H9 (cell line): ENCODE data around the gene RBM12. TPM values are rescaled to one million over a fixed set of nuclear protein-coding genes. Genes with fewer than 3 reads are reported as not detected.

Experiments used
- DNase-seq: peaks from one replicate; pipeline ENCODE4 v3.0.0-alpha.2; 2017
- H2AFZ ChIP-seq: one replicate; pipeline ENCODE4 v1.6.1; 2013; ENCODE audit warnings: mild to moderate bottlenecking, low read length, control low read depth, moderate library complexity
- H2AK5ac ChIP-seq: 2 replicates; pipeline ENCODE4 v1.6.1; 2013; ENCODE audit warnings: low read length, control low read depth, mixed read lengths; ENCODE audit not compliant: insufficient read length
- H2BK120ac ChIP-seq: one replicate; pipeline ENCODE4 v1.6.1; 2013; ENCODE audit warnings: low read depth, mild to moderate bottlenecking, low read length, control low read depth, inconsistent platforms; ENCODE audit not compliant: poor library complexity, severe bottlenecking
- H2BK12ac ChIP-seq: 2 replicates; pipeline ENCODE4 v1.6.1; 2013; ENCODE audit warnings: low read length, control low read depth, mixed read lengths, low read depth; ENCODE audit not compliant: insufficient read length
- H2BK15ac ChIP-seq: 2 replicates; pipeline ENCODE4 v1.6.1; 2013; ENCODE audit warnings: low read depth, low read length, control low read depth
- H2BK20ac ChIP-seq: one replicate; pipeline ENCODE4 v1.6.1; 2013; ENCODE audit warnings: low read depth, mild to moderate bottlenecking, low read length, control low read depth, inconsistent platforms; ENCODE audit not compliant: poor library complexity, severe bottlenecking
- H2BK5ac ChIP-seq: 2 replicates; pipeline ENCODE4 v1.6.1; 2013; ENCODE audit warnings: low read length, control low read depth, mixed read lengths; ENCODE audit not compliant: insufficient read length
- H3K14ac ChIP-seq: 2 replicates; pipeline ENCODE4 v1.6.1; 2013; ENCODE audit warnings: low read length, control low read depth; ENCODE audit not compliant: insufficient read depth
- H3K18ac ChIP-seq: 2 replicates; pipeline ENCODE4 v1.6.1; 2013; ENCODE audit warnings: low read depth, mild to moderate bottlenecking, mixed read lengths, low read length, control low read depth; ENCODE audit not compliant: insufficient read length
- H3K23ac ChIP-seq: 2 replicates; pipeline ENCODE4 v1.6.1; 2013; ENCODE audit warnings: low read length, control low read depth, mixed read lengths, low read depth; ENCODE audit not compliant: insufficient read length
- H3K23me2 ChIP-seq: 2 replicates; pipeline ENCODE4 v1.6.1; 2013; ENCODE audit warnings: low read depth, mild to moderate bottlenecking, mixed read lengths, low read length, control low read depth; ENCODE audit not compliant: insufficient read length, poor library complexity, severe bottlenecking
- H3K27ac ChIP-seq: 2 replicates; pipeline ENCODE4 v1.5.1; 2013; ENCODE audit warnings: low read length, control low read depth, mixed read lengths, low read depth; ENCODE audit not compliant: insufficient read length
- H3K27me3 ChIP-seq: 2 replicates; pipeline ENCODE4 v1.6.1; 2013; ENCODE audit warnings: low read length, control low read depth, inconsistent platforms; ENCODE audit not compliant: insufficient read depth
- H3K4ac ChIP-seq: 2 replicates; pipeline ENCODE4 v1.6.1; 2013; ENCODE audit warnings: low read depth, mild to moderate bottlenecking, control low read depth, inconsistent platforms, low read length, moderate library complexity
- H3K4me1 ChIP-seq: 2 replicates; pipeline ENCODE4 v1.6.1; 2013; ENCODE audit warnings: low read length, control low read depth, inconsistent platforms; ENCODE audit not compliant: insufficient read depth
- H3K4me2 ChIP-seq: 2 replicates; pipeline ENCODE4 v1.6.1; 2013; ENCODE audit warnings: low read length, control low read depth, mixed read lengths; ENCODE audit not compliant: insufficient read length, insufficient read depth
- H3K56ac ChIP-seq: 2 replicates; pipeline ENCODE4 v1.6.1; 2013; ENCODE audit warnings: low read depth, mild to moderate bottlenecking, mixed read lengths, low read length, control low read depth; ENCODE audit not compliant: insufficient read length
- H3K79me1 ChIP-seq: 2 replicates; pipeline ENCODE4 v1.6.1; 2013; ENCODE audit warnings: low read depth, mild to moderate bottlenecking, moderate library complexity, low read length, control low read depth, inconsistent platforms; ENCODE audit not compliant: insufficient read depth, poor library complexity, severe bottlenecking
- H3K79me2 ChIP-seq: 2 replicates; pipeline ENCODE4 v1.6.1; 2013; ENCODE audit warnings: low read length, control low read depth, inconsistent platforms; ENCODE audit not compliant: insufficient read depth
- H3K9ac ChIP-seq: 2 replicates; pipeline ENCODE4 v1.6.1; 2013; ENCODE audit warnings: low read length, control low read depth, mixed read lengths; ENCODE audit not compliant: insufficient read length; ENCODE audit errors: extremely low read depth
- H3K9me3 ChIP-seq: one replicate; pipeline ENCODE4 v1.6.1; 2013; ENCODE audit warnings: low read depth, low read length, inconsistent platforms; ENCODE audit not compliant: control insufficient read depth
- H3T11ph ChIP-seq: one replicate; pipeline ENCODE4 v1.6.1; 2013; ENCODE audit warnings: mild to moderate bottlenecking, low read length, control low read depth, inconsistent platforms
- H4K20me1 ChIP-seq: one replicate; pipeline ENCODE4 v1.6.1; 2013; ENCODE audit not compliant: control insufficient read depth, insufficient read length, insufficient read depth
- H4K5ac ChIP-seq: 2 replicates; pipeline ENCODE4 v1.6.1; 2013; ENCODE audit warnings: low read depth, mild to moderate bottlenecking, mixed read lengths, low read length, control low read depth; ENCODE audit not compliant: insufficient read length
- H4K8ac ChIP-seq: replicated peaks from 2 replicates; pipeline ENCODE4 v1.6.1; 2013; ENCODE audit warnings: low read length, control low read depth, mixed read lengths, low read depth; ENCODE audit not compliant: insufficient read length
- H4K91ac ChIP-seq: 2 replicates; pipeline ENCODE4 v1.6.1; 2013; ENCODE audit warnings: low read depth, mild to moderate bottlenecking, moderate library complexity, mixed read lengths, low read length, control low read depth; ENCODE audit not compliant: insufficient read length
- H3K27ac Mint-ChIP-seq, 3 experiments: 2 replicates in 2 of 3; 3 replicates in 1 of 3; pipeline ENCODE4 v1.8.0; 2020 to 2021; ENCODE audit warnings: mixed read lengths in 3 of 3, mild to moderate bottlenecking in 1 of 3, moderate library complexity in 1 of 3
- H3K27me3 Mint-ChIP-seq: 2 replicates; pipeline ENCODE4 v1.8.0; 2021; ENCODE audit warnings: low read depth, mild to moderate bottlenecking, moderate library complexity, mixed read lengths
- H3K36me3 Mint-ChIP-seq, 3 experiments: 2 replicates in 2 of 3; 3 replicates in 1 of 3; pipeline ENCODE4 v1.8.0; 2020 to 2021; ENCODE audit warnings: low read depth in 3 of 3, mixed read lengths in 3 of 3; ENCODE audit not compliant: insufficient read depth in 1 of 3
- H3K4me1 Mint-ChIP-seq, 2 experiments: 2 replicates each; pipeline ENCODE4 v1.8.0; 2020; ENCODE audit warnings: mixed read lengths in 2 of 2
- H3K4me3 Mint-ChIP-seq, 2 experiments: 2 replicates in 1 of 2; 3 replicates in 1 of 2; pipeline ENCODE4 v1.8.0; 2020 to 2021; ENCODE audit warnings: mild to moderate bottlenecking in 2 of 2, mixed read lengths in 2 of 2, moderate library complexity in 1 of 2
- H3K9me3 Mint-ChIP-seq, 2 experiments: 2 replicates in 1 of 2; 3 replicates in 1 of 2; pipeline ENCODE4 v1.8.0; 2020; ENCODE audit warnings: mild to moderate bottlenecking in 2 of 2, mixed read lengths in 2 of 2, moderate library complexity in 1 of 2
- CTCF ChIP-seq: fragments of 200-600 bp; sonication (generic); conservative IDR thresholded peaks from 3 replicates; pipeline ENCODE4 v1.8.0; 2021; ENCODE audit warnings: antibody characterized with exemption, mild to moderate bottlenecking
- WGBS: extraction: QIAGEN DNeasy Blood & Tissue Kit; methylation state at CpG from one replicate; pipeline ENCODE4 v1.1.7; 2013; ENCODE audit warnings: missing lambda C conversion rate, low lambda C conversion rate, mixed read lengths; ENCODE audit not compliant: insufficient read length; ENCODE audit errors: extremely low coverage; 5-methylcytosine and 5-hydroxymethylcytosine counted together
- total RNA-seq: library from RNA; stranded (reverse); gene quantifications from 2 replicates; pipeline ENCODE4 v1.2.1, GENCODE V29; 2021

Gene RBM12
- total RNA-seq, 1 experiment from 2014 or later: 260 TPM

GRCh38 chr20:35661053-35661452 is 3.6 kb downstream of the RBM12 start:
- Histone ChIP-seq H3K27ac (no peak overlapping the region), H3K4me2 (peak overlapping the region; percentile 37), H3K4ac (no peak overlapping the region), H3K9me3 (no peaks in the 10 kb centered on the region), H3K23ac (no peak overlapping the region), H4K8ac (no peak overlapping the region), H4K91ac (no peak overlapping the region), H2BK12ac (no peak overlapping the region), H4K20me1 (no peaks in the 10 kb centered on the region), H3K56ac (no peak overlapping the region), H2BK120ac (no peak overlapping the region), H2BK15ac (no peak overlapping the region), H3K14ac (no peak overlapping the region), H3K18ac (no peak overlapping the region), H3K9ac (no peak overlapping the region), H3K79me1 (no peaks in the 10 kb centered on the region), H3K4me1 (no peaks in the 10 kb centered on the region; the same call in 1 of the 2 replicates), H3K27me3 (no peaks in the 10 kb centered on the region), H2AK5ac (no peak overlapping the region), H2AFZ (no peak overlapping the region), H4K5ac (no peak overlapping the region), H3K79me2 (peaks cover 70% of the 10 kb centered on the region), H3K23me2 (peaks cover 9% of the 10 kb centered on the region), H2BK20ac (no peak overlapping the region), H3T11ph (no peak overlapping the region), H2BK5ac (no peak overlapping the region)
- H3K9me3 Mint-ChIP-seq: no peaks in the 10 kb centered on the region; a peak in 1 of 5 replicates
- H3K36me3 Mint-ChIP-seq: peaks cover 2 to 8% (median 6%) of the 10 kb centered on the region in 3 experiments; a peak in 5 of 7 replicates
- DNase-seq: no peak
- no CpG with 5 or more reads among the region's 2 CpGs for WGBS
- peak overlapping the region; percentile 96 to 99; a peak in 2 of 5 replicates for H3K4me3 Mint-ChIP-seq
- no peak overlapping the region for H3K27ac Mint-ChIP-seq
- no peak for TF ChIP-seq CTCF
- peaks cover 44 to 48% of the 10 kb centered on the region in 2 experiments for H3K4me1 Mint-ChIP-seq
- H3K27me3 Mint-ChIP-seq: no peaks in the 10 kb centered on the region
